HepG2 (cell line): ENCODE measurements around the gene RNF182. TPM values are rescaled to one million over a fixed set of nuclear protein-coding genes. Genes with fewer than 3 reads are reported as not detected.
A peak's percentile ranks its signal among the peaks of the same experiment; 100 is the strongest.

Source experiments
- ATAC-seq: fragments of 200-7000 bp; cut with Tn5 transposase; 3 replicates; pipeline ENCODE4 v1.9.1; 2020; ENCODE audit warnings: mild to moderate bottlenecking, moderate library complexity
- BruUV-seq: library from RNA; stranded (reverse); fragments of 400-500 nt; replicated peaks from 2 replicates; lab custom pipeline; 2021; lab: Mats Ljungman, UMichigan
- CTCF ChIA-PET: fragments of 300-600 bp; formaldehyde crosslinking; extraction: SDS; loops from one replicate; lab custom pipeline; 2021; ENCODE audit warnings: low total read pairs, inconsistent platforms, low intra/inter-chr PET ratio; lab: Yijun Ruan, JAX
- POLR2A ChIA-PET: fragments of 350-600 bp; sonication (Branson Sonifier 250); formaldehyde crosslinking; loops from one replicate; lab custom pipeline; 2020; ENCODE audit warnings: antibody characterized with exemption, inconsistent platforms; lab: Yijun Ruan, JAX
- DNase-seq: peaks from one replicate; pipeline ENCODE4 v3.0.0-alpha.2; 2015; ENCODE audit warnings: low spot score
- FAIRE-seq: peaks from 3 replicates; lab custom pipeline; 2011; peaks lifted over from hg19 to GRCh38; lab: Jason Lieb, UNC
- H2AFZ ChIP-seq: one replicate; pipeline ENCODE4 v1.6.1; 2011; ENCODE audit warnings: low read length, inconsistent platforms
- H3K27ac ChIP-seq: fragments of 300-600 bp; 3 replicates; pipeline ENCODE4 v1.8.0; 2011; ENCODE audit warnings: mixed run types, mild to moderate bottlenecking, mixed read lengths, low read length, inconsistent platforms; ENCODE audit not compliant: insufficient read depth; ENCODE audit errors: extremely low read length
- H3K27me3 ChIP-seq, 2 experiments: fragments of 200-600 bp in 1 of 2; 2 replicates in 1 of 2; 3 replicates in 1 of 2; pipeline versions ENCODE4 v1.6.0 to v1.8.0; 2011; ENCODE audit warnings: low read length in 2 of 2, mild to moderate bottlenecking in 2 of 2, moderate library complexity in 2 of 2, inconsistent platforms in 1 of 2; ENCODE audit not compliant: insufficient read depth in 2 of 2, control insufficient read depth in 1 of 2
- H3K36me3 ChIP-seq, 2 experiments: fragments of 200-600 bp in 1 of 2; replicated peaks in 1 of 2; 2 replicates in 1 of 2; 3 replicates in 1 of 2; pipeline versions ENCODE4 v1.5.1 to v1.8.0; 2011; ENCODE audit warnings: low read length in 2 of 2, inconsistent platforms in 1 of 2; ENCODE audit not compliant: insufficient read depth in 2 of 2, control insufficient read depth in 1 of 2
- H3K4me1 ChIP-seq: 2 replicates; pipeline ENCODE4 v1.5.1; 2012; ENCODE audit warnings: low read length, inconsistent platforms; ENCODE audit not compliant: insufficient read depth
- H3K4me2 ChIP-seq: 2 replicates; pipeline ENCODE4 v1.6.0; 2011; ENCODE audit warnings: low read depth, low read length, inconsistent platforms
- H3K4me3 ChIP-seq, 3 experiments: fragments of 200-600 bp in 1 of 3; sonication (generic), shearing (Covaris generic) in 1 of 3; replicated peaks in 1 of 3; 2 replicates each; pipeline ENCODE4 v1.5.1; 2011 to 2016; ENCODE audit warnings: low read length in 3 of 3, inconsistent platforms in 2 of 3, low read depth in 2 of 3, mild to moderate bottlenecking in 2 of 3, control low read depth in 1 of 3, mixed read lengths in 1 of 3; ENCODE audit not compliant: insufficient read depth in 1 of 3
- H3K79me2 ChIP-seq: one replicate; pipeline ENCODE4 v1.6.1; 2011; ENCODE audit warnings: low read length, inconsistent platforms; ENCODE audit not compliant: insufficient read depth
- H3K9ac ChIP-seq: 2 replicates; pipeline ENCODE4 v1.6.0; 2011; ENCODE audit warnings: mild to moderate bottlenecking, low read depth, low read length, inconsistent platforms; ENCODE audit not compliant: insufficient read depth
- H3K9me3 ChIP-seq: 2 replicates; pipeline ENCODE4 v1.5.1; 2012; ENCODE audit warnings: mild to moderate bottlenecking, low read length
- H4K20me1 ChIP-seq: 2 replicates; pipeline ENCODE4 v1.6.0; 2011; ENCODE audit warnings: inconsistent platforms, mild to moderate bottlenecking, low read length, moderate library complexity; ENCODE audit not compliant: insufficient read depth
- CENPBD1 ChIP-seq: sonication (generic); formaldehyde crosslinking; IDR thresholded peaks from 2 replicates; pipeline ENCODE4 v1.8.0; 2022; ENCODE audit warnings: missing genetic modification reagents, low read depth, mild to moderate bottlenecking, borderline replicate concordance
- FOXA1 ChIP-seq, 2 experiments: fragments of 450-650 bp in 1 of 2; sonication (generic) in 1 of 2; formaldehyde crosslinking in 1 of 2; IDR thresholded peaks; 2 replicates each; pipeline versions ENCODE4 v1.4.0 to v1.6.1; 2016 to 2020; ENCODE audit warnings: missing genetic modification reagents in 1 of 2
- GPN1 ChIP-seq: sonication (generic); formaldehyde crosslinking; IDR thresholded peaks from 2 replicates; pipeline ENCODE4 v1.5.1; 2020; ENCODE audit warnings: missing genetic modification reagents, borderline replicate concordance
- MAFF ChIP-seq: IDR thresholded peaks from 2 replicates; pipeline ENCODE4 v1.6.1; 2011; ENCODE audit warnings: low read depth, low read length, improper control_type of control experiment
- MAFK ChIP-seq, 2 experiments: IDR thresholded peaks in 1 of 2; conservative IDR thresholded peaks in 1 of 2; 2 replicates each; pipeline ENCODE4 v1.6.1; 2011; ENCODE audit warnings: improper control_type of control experiment in 2 of 2, low read length in 2 of 2
- MYC ChIP-seq: sonication (generic); formaldehyde crosslinking; IDR thresholded peaks from 2 replicates; pipeline ENCODE4 v1.9.0; 2021; ENCODE audit warnings: missing genetic modification reagents, borderline replicate concordance
- NFE2 ChIP-seq: sonication (generic); formaldehyde crosslinking; IDR thresholded peaks from 2 replicates; pipeline ENCODE4 v1.4.0; 2020; ENCODE audit warnings: missing genetic modification reagents
- RARA ChIP-seq: IDR thresholded peaks from 2 replicates; pipeline ENCODE4 v1.6.1; 2016; ENCODE audit warnings: missing genetic modification reagents, missing compliant biosample characterization
- SNAPC4 ChIP-seq: sonication (generic); formaldehyde crosslinking; IDR thresholded peaks from 2 replicates; pipeline ENCODE4 v1.4.0; 2020; ENCODE audit warnings: mild to moderate bottlenecking, missing genetic modification reagents
- ZBTB44 ChIP-seq: sonication (generic); formaldehyde crosslinking; IDR thresholded peaks from 2 replicates; pipeline ENCODE4 v1.4.0; 2020; ENCODE audit warnings: missing genetic modification reagents
- ZFP90 ChIP-seq: sonication (generic); formaldehyde crosslinking; IDR thresholded peaks from 2 replicates; pipeline ENCODE4 v1.8.0; 2022; ENCODE audit warnings: missing genetic modification reagents, mild to moderate bottlenecking, inconsistent platforms, borderline replicate concordance
- ZNF276 ChIP-seq: sonication (generic); formaldehyde crosslinking; IDR thresholded peaks from 2 replicates; pipeline ENCODE4 v1.4.0; 2020; ENCODE audit warnings: mild to moderate bottlenecking, low read depth, missing genetic modification reagents
- ZNF790 ChIP-seq: sonication (generic); formaldehyde crosslinking; IDR thresholded peaks from 2 replicates; pipeline ENCODE4 v1.8.0; 2022; ENCODE audit warnings: missing genetic modification reagents, mild to moderate bottlenecking, borderline replicate concordance
- ZNF816 ChIP-seq: sonication (generic); formaldehyde crosslinking; IDR thresholded peaks from 2 replicates; pipeline ENCODE4 v1.8.0; 2022; ENCODE audit warnings: missing genetic modification reagents, mild to moderate bottlenecking, borderline replicate concordance
- ZSCAN12 ChIP-seq: sonication (generic); formaldehyde crosslinking; IDR thresholded peaks from 2 replicates; pipeline ENCODE4 v1.9.0; 2021; ENCODE audit warnings: mild to moderate bottlenecking, missing genetic modification reagents
- WGBS: methylation state at CpG from one replicate; pipeline ENCODE4 v1.1.6; 2017; ENCODE audit warnings: low lambda C conversion rate; 5-methylcytosine and 5-hydroxymethylcytosine counted together
- in situ Hi-C: cut with HindIII; loops from 2 replicates; pipeline ENCODE4 v1.10.0; 2017; ENCODE audit warnings: low pct_unique_long_range_greater_than_20kb; ENCODE audit not compliant: extremely low pct_ligation_motif_present
- intact Hi-C: fragments of 100-400 bp; cut with micrococcal nuclease; formaldehyde crosslinking; loops from one replicate; pipeline ENCODE4 v1.10.0; 2022; ENCODE audit not compliant: unreplicated experiment
- polyA plus RNA-seq, 8 experiments: library from polyadenylated mRNA; depleted of rRNA in 3 of 8; stranded (reverse) in 7 of 8; unstranded in 1 of 8; fragments of >200 nt; fragmentation: Illumina TruSeq in 4 of 8; extraction: Trizol in 4 of 8; gene quantifications; 2 replicates each; pipeline versions ENCODE4 v1.2.1 to v1.2.3, GENCODE V29; 2011 to 2016; ENCODE audit warnings: low read depth in 4 of 8, missing spikeins in 1 of 8, mixed read lengths in 1 of 8; ENCODE audit not compliant: insufficient read depth in 1 of 8
- total RNA-seq, 5 experiments: library from RNA; depleted of rRNA; stranded (reverse); fragments of >200 nt; fragmentation: Illumina TruSeq; extraction: Trizol; gene quantifications; 2 replicates each; pipeline ENCODE4 v1.2.3, GENCODE V29; 2016; ENCODE audit warnings: low read depth in 1 of 5

The RNF182 gene
- total and polyA plus RNA-seq, 2 of the 13 experiments (the other 11 are each of a cell fraction or from before 2014, with no cell fraction given): not detected

GRCh38 chr6:14029605-14030004 lies 104.9 kb downstream of the RNF182 start:
- CTCF ChIA-PET: no interaction called here

More at GRCh38 chr6:14029605-14030004, 104.9 kb downstream of the RNF182 start:
- WGBS: 23% methylated on average over 6 of the region's 6 CpGs
- H3K36me3 ChIP-seq: no peaks in the 10 kb centered on the region
- no TSS peak for BruUV-seq
- no peak overlapping the region for H3K4me3 ChIP-seq
- FAIRE-seq (no peak), ATAC-seq (no peak)
- no peaks in the 10 kb centered on the region for H3K4me1 ChIP-seq
- no peak overlapping the region for H2AFZ ChIP-seq
- POLR2A ChIA-PET: no interaction called here
- in situ Hi-C loops: no loop called here
- H3K9ac ChIP-seq: no peak overlapping the region
- TF ChIP-seq ZBTB44 (CRISPR knock-in tag): no peak
- no peak for TF ChIP-seq CENPBD1
- TF ChIP-seq FOXA1 (IDR thresholded peaks at IDR 0.05): no peak
- TF ChIP-seq FOXA1 (CRISPR knock-in tag; IDR thresholded peaks at IDR 0.05): no peak
- TF ChIP-seq GPN1 (CRISPR knock-in tag): no peak
- no peak for TF ChIP-seq SNAPC4 (CRISPR knock-in tag)
- TF ChIP-seq ZNF790 (CRISPR knock-in tag): no peak
- TF ChIP-seq MAFF: peak; percentile 30; the same call in 1 of the 2 replicates
- peak in 1 of 2 experiments; percentile 35; a peak in 1 of 4 replicates for TF ChIP-seq MAFK (conservative IDR thresholded peaks at IDR 0.05 in 1 of 2, IDR thresholded peaks at IDR 0.05 in 1 of 2; ENCODE audit: low read length in 2 of 2)
- TF ChIP-seq RARA (CRISPR knock-in tag): no peak
- TF ChIP-seq ZNF276 (CRISPR knock-in tag): no peak
- TF ChIP-seq NFE2 (CRISPR knock-in tag): no peak
- TF ChIP-seq ZSCAN12 (CRISPR knock-in tag): no peak
- no peak for TF ChIP-seq ZFP90 (CRISPR knock-in tag)
- no peak for TF ChIP-seq MYC (CRISPR knock-in tag)
- TF ChIP-seq ZNF816 (CRISPR knock-in tag): no peak
- TF ChIP-seq, all 625 proteins: peak for 2
- Histone ChIP-seq H3K27ac (no peak overlapping the region), H3K9me3 (no peaks in the 10 kb centered on the region), H3K27me3 (peaks cover 7 to 49% of the 10 kb centered on the region in 2 experiments; a peak in 3 of 5 replicates), H3K4me2 (no peak overlapping the region), H3K79me2 (no peaks in the 10 kb centered on the region), H4K20me1 (no peaks in the 10 kb centered on the region)
- no peak for DNase-seq
- intact Hi-C loops: no loop called here
